Left lung (tissue), 10 donors: ENCODE data around the gene TICRR. TPM values are rescaled to one million over a fixed set of nuclear protein-coding genes. Genes with fewer than 3 reads are reported as not detected.

ENCODE experiments used
- ATAC-seq: fragments of 200-7000 bp; cut with Tn5 transposase; one replicate; pipeline ENCODE4 v1.9.1; 2020; ENCODE audit warnings: moderate library complexity
- DNase-seq, 4 donors: peaks; one replicate each; pipeline ENCODE4 v3.0.0-alpha.2; 2013 to 2020
- H3K27ac ChIP-seq, 2 donors: fragments of 200-600 bp; sonication (generic) in 1 of 2; one replicate each; pipeline versions ENCODE4 v1.5.0 to v1.8.0; 2020 to 2021
- H3K27me3 ChIP-seq, 2 donors: fragments of 200-600 bp; sonication (generic) in 1 of 2; one replicate each; pipeline versions ENCODE4 v1.5.0 to v1.8.0; 2020 to 2021
- H3K36me3 ChIP-seq, 2 donors: fragments of 200-600 bp; sonication (generic) in 1 of 2; one replicate each; pipeline versions ENCODE4 v1.5.0 to v1.8.0; 2020 to 2021
- H3K4me1 ChIP-seq, 2 donors: fragments of 200-600 bp; one replicate each; pipeline ENCODE4 v1.8.0; 2021
- H3K4me3 ChIP-seq, 2 donors: fragments of 200-600 bp; sonication (generic) in 1 of 2; one replicate each; pipeline versions ENCODE4 v1.5.0 to v1.8.0; 2020 to 2021; ENCODE audit warnings: mild to moderate bottlenecking in 1 of 2
- H3K9me3 ChIP-seq, 2 donors: fragments of 200-600 bp; sonication (generic) in 1 of 2; one replicate each; pipeline versions ENCODE4 v1.5.0 to v1.8.0; 2020 to 2021
- CTCF ChIP-seq, 2 donors: fragments of 200-600 bp; sonication (generic) in 1 of 2; IDR thresholded peaks; one replicate each; pipeline versions ENCODE4 v1.5.0 to v1.8.0; 2021; ENCODE audit warnings: antibody characterized with exemption in 2 of 2
- intact Hi-C, 2 donors: fragments of 100-400 bp; cut with DNase I; formaldehyde crosslinking; loops; one replicate each; pipeline versions ENCODE4 v1.11.2 to v1.14.2; 2022
- polyA plus RNA-seq, 6 donors: library from polyadenylated mRNA; unstranded; fragments of 120-200 nt; gene quantifications; one replicate each; pipeline ENCODE4 v1.2.1, GENCODE V29; 2013; ENCODE audit not compliant: insufficient read length in 6 of 6
- total RNA-seq, 2 donors: library from RNA; stranded (reverse); fragmentation: NEBNext Ultra II Directional; extraction: Animal tissue kit (Norgen Biotek cat#: 25700); gene quantifications; one replicate each; pipeline ENCODE4 v1.2.1, GENCODE V29; 2021
- donor health status: DM: no; HTN: yes; CAD: no.
- donor health status: DM: no; HTN: no; CAD: no.

The TICRR gene
- total and polyA plus RNA-seq, 8 donors: 1.7 to 17.7 (median 10.2) TPM

DNA sequence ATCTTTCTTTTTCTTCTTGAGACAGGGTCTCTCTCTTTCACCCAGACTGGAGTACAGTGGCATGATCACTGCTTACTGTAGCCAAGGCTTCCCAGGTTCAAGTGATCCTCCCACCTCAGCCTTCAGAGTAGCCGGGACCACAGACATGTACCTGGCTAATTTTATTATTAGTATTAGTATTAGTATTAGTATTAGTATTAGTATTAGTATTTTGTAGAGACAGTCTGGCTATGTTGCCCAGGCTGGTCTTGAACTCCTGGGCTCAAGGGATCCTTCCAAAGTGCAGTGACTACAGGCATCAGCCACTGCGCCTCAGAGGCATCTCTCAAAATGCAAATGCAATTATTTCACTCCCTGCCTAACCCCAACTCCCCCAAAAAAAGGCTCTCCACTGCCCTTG is 78.3 kb downstream of the TICRR start:
- no peak for TF ChIP-seq CTCF (IDR thresholded peaks at IDR 0.05)
- Histone ChIP-seq H3K27me3 (peaks cover 8 to 49% of the 10 kb centered on the region in 2 donors), H3K9me3 (no peaks in the 10 kb centered on the region), H3K4me1 (peaks cover 0 to 13% of the 10 kb centered on the region in 2 donors), H3K36me3 (no peaks in the 10 kb centered on the region), H3K4me3 (no peak overlapping the region), H3K27ac (no peak overlapping the region)
- intact Hi-C loops: no loop called here
- DNase-seq (no peak), ATAC-seq (no peak)

- no peak for TF ChIP-seq CTCF (IDR thresholded peaks at IDR 0.05)
- Histone ChIP-seq H3K36me3 (no peaks in the 10 kb centered on the region), H3K27me3 (peaks cover 8 to 49% of the 10 kb centered on the region in 2 donors), H3K9me3 (no peaks in the 10 kb centered on the region), H3K4me1 (peaks cover 0 to 13% of the 10 kb centered on the region in 2 donors), H3K27ac (no peak overlapping the region), H3K4me3 (peak overlapping the region; percentile 40 to 48)
- intact Hi-C loops: no loop called here
- ATAC-seq (no peak), DNase-seq (peak in 1 of 4 donors; percentile 16)
Measured at GRCh38 chr15:89654301-89654761, 79.1 kb downstream of the TICRR start.

DNA sequence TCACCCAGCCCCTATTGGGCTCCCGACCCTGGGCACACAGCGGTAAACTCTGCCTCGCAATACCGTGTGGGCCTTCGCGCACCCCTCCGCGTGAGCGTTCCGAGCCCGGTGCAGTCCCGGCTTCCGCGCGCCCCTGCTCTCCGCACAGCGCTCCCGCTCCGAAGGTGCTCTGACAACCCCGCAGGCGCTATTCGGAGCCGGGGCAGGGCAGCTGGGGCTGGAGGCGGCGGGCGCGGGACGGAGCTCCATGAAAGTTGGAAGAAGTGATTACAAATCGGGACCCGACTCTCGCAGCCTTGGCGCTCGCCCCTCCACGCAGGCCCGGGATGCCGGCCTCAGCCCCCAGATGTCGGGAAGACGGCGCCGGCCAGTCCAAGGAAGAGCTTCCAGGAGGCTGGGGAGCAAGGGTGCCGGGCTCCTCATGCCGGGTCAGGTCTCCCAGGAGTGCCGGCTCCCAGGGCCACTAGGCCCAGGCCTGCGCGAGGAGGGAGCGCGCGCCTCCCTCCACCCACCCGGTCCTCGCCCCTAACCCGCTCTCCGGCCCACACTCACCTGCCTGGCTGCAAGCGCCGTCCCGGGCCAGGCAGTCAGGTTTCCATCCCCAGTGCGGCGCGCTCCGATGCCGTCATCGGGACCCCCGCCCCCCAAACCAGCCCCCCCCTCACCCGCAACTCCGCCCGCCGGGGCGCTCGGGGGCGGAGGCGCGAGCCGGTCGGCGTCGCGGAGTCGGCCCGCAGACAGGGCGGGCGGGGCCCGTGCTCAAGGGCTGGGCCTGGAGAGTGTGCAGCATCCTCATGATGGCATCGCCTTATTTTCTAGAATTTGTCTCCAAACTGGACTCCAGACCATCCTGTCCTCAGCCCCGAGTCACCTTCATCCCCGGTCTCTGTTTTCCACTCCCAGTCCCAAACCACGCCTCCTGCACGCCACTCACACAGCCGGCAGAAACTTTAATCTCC is 79.9 kb downstream of the TICRR start, which contains the start of gene KIF7:
Gene KIF7 (minus strand): TSS at position 621 of the 959 bp plus-strand sequence. CDS start 2,537 bp downstream, outside the sequence.
- DNase-seq: peak in 2 of 4 donors; percentile 60 to 69
- peak within 1 kb of the TSS; percentile 40 to 48 for H3K4me3 ChIP-seq
- no peaks in the 10 kb centered on the region for H3K9me3 ChIP-seq
- no peaks in the 10 kb centered on the region for H3K36me3 ChIP-seq
- H3K27ac ChIP-seq: no peak within 1 kb of the TSS
- H3K27me3 ChIP-seq: peaks cover 8 to 49% of the 10 kb centered on the region in 2 donors
- H3K4me1 ChIP-seq: peaks cover 0 to 13% of the 10 kb centered on the region in 2 donors
- ATAC-seq: peak; percentile 85
- no peak for TF ChIP-seq CTCF (IDR thresholded peaks at IDR 0.05)
- intact Hi-C loops: no loop called here

DNA sequence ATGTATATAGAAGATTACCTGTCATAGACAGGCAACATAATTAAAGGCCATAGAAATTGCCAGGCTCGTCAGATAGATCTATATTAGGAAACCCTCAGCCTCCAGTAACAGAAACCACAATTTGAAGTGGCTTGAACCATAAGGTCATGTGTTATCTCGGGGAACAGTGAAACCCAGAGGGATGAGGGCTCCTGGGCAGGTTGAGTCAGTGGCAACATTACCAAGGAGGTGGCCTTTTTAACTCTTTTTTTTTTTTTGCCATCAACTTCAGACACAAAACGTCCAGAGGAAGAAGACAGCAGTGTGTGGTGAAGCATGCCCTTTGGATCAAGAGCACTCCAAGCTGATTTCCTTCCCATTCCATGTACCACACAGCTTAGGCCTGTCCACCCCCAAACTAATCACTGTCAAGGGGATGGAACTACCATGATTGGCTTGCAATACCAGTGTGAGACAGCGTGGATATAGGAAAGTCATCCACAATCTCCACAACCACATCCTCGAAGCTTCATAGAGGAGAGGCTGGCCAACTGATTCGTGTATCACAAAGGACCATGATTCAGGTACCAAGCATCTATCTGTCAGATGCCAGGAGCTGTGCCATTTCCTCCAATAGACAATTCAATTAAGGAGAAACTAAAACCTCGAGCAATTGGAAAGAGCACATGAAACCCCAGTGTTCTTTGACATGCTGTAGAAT is 81.0 kb downstream of the TICRR start:
- intact Hi-C loops: no loop called here
- Histone ChIP-seq H3K27ac (no peak overlapping the region), H3K4me3 (no peak overlapping the region), H3K36me3 (no peaks in the 10 kb centered on the region), H3K27me3 (peaks cover 8 to 49% of the 10 kb centered on the region in 2 donors), H3K9me3 (no peaks in the 10 kb centered on the region), H3K4me1 (peaks cover 0 to 13% of the 10 kb centered on the region in 2 donors)
- no peak for ATAC-seq
- TF ChIP-seq CTCF (IDR thresholded peaks at IDR 0.05): no peak
- no peak for DNase-seq
